Stimulated activated CD4-positive, alpha-beta T cell treated with anti-CD3 and anti-CD28 coated beads, TNF-alpha, amount 100 ng/mL, for 48 hours (primary cell): ENCODE results near the gene GAGE12C.
"Not testable (repeated sequence)": the region's sequence is repeated elsewhere in the genome, so short reads cannot be mapped to it uniquely, and the experiment has no call there.

ENCODE experiments used
- DNase-seq, 3 donors: peaks; one replicate each; pipeline ENCODE4 v3.0.0-alpha.2; 2020; ENCODE audit warnings: low read depth in 3 of 3

Gene GAGE12C

GRCh38 chrX:49531877-49532276, at the start of gene GAGE12C:
TSS of gene GAGE12C (plus strand) at chrX:49532177. CDS start at chrX:49533332, 1,155 bp downstream.
- not testable (repeated sequence) for DNase-seq

GRCh38 chrX:49541433-49541832, 9.5 kb downstream of the GAGE12C start, which contains the start of gene GAGE12D:
TSS of gene GAGE12D (plus strand) at chrX:49541733. CDS start at chrX:49542888, 1,155 bp downstream.
- not testable (repeated sequence) for DNase-seq

- DNase-seq = not testable (repeated sequence)
Measured at GRCh38 chrX:49550989-49551388, 19.0 kb downstream of the GAGE12C start, which contains the start of gene GAGE12E. TSS of gene GAGE12E (plus strand) at chrX:49551289. CDS start at chrX:49552444, 1,155 bp downstream.

- not testable (repeated sequence) for DNase-seq
Measured at GRCh38 chrX:49560542-49560941, 28.6 kb downstream of the GAGE12C start, which contains the start of gene GAGE12F. TSS of gene GAGE12F (plus strand) at chrX:49560842. CDS start at chrX:49561997, 1,155 bp downstream.

GRCh38 chrX:49568728-49569127, 36.8 kb downstream of the GAGE12C start:
- not testable (repeated sequence) for DNase-seq

GRCh38 chrX:49569152-49569551, 37.2 kb downstream of the GAGE12C start:
- DNase-seq = not testable (repeated sequence)

- not testable (repeated sequence) for DNase-seq
Measured at GRCh38 chrX:49570100-49570499, 38.1 kb downstream of the GAGE12C start, which contains the start of gene GAGE12G. TSS of gene GAGE12G (plus strand) at chrX:49570400. CDS start at chrX:49571555, 1,155 bp downstream.

GRCh38 chrX:49579649-49580048, 47.7 kb downstream of the GAGE12C start, which contains the start of gene GAGE12H:
TSS of gene GAGE12H (plus strand) at chrX:49579949. CDS start at chrX:49581104, 1,155 bp downstream.
- DNase-seq = not testable (repeated sequence)
